Measurements from ENCODE around the gene GINS2.

The GINS2 gene

DNA sequence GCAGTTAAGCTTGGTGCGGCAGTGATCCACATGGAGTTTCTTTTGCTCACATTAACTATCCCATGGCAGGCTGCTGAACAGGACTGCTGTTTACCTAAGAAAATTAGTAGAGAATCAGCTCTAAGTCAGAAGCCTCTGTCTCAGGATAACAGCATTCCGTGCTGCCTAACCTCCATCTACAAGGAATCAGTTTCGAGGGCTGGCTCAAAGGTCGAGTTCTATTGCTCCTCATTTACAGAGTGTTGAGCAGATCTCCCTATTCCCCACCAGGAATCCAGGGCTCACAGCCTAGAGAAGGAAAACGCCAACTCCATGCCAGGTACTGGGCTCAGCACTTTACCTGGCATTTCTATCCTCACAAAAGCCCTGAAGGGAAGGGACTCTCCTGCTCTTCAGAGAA, 9.9 kb downstream of the GINS2 start:
- Histone ChIP-seq H3K9me2 (ENCODE audit: low read depth, low read length) (no peaks in the 10 kb centered on the region), H3K4me2 (ENCODE audit: low read length) (no peak overlapping the region), H3K79me2 (ENCODE audit: insufficient read depth, low read length) (no peaks in the 10 kb centered on the region; the same call in 1 of the 2 replicates), H3K27ac (ENCODE audit: low read depth, low read length, poor library complexity, severe bottlenecking) (no peak overlapping the region), H3K36me3 (ENCODE audit: insufficient read depth, low read length) (peaks cover 99% of the 10 kb centered on the region), H3K27me3 (ENCODE audit: insufficient read depth, low read length) (no peaks in the 10 kb centered on the region), H4K20me1 (ENCODE audit: insufficient read depth, low read length) (no peaks in the 10 kb centered on the region), H3K9ac (ENCODE audit: low read length) (no peak overlapping the region), H3F3A (ENCODE audit: insufficient read depth, low read length) (no peaks in the 10 kb centered on the region), H3K4me1 (ENCODE audit: insufficient read depth, low read length, severe bottlenecking) (no peaks in the 10 kb centered on the region), H2AFZ (ENCODE audit: low read length) (no peak overlapping the region), H3K9me3 (ENCODE audit: low read length) (no peaks in the 10 kb centered on the region), H3K4me3 (ENCODE audit: low read depth, low read length, poor library complexity, severe bottlenecking) (no peak overlapping the region)
- TF ChIP-seq, protein P1, sequence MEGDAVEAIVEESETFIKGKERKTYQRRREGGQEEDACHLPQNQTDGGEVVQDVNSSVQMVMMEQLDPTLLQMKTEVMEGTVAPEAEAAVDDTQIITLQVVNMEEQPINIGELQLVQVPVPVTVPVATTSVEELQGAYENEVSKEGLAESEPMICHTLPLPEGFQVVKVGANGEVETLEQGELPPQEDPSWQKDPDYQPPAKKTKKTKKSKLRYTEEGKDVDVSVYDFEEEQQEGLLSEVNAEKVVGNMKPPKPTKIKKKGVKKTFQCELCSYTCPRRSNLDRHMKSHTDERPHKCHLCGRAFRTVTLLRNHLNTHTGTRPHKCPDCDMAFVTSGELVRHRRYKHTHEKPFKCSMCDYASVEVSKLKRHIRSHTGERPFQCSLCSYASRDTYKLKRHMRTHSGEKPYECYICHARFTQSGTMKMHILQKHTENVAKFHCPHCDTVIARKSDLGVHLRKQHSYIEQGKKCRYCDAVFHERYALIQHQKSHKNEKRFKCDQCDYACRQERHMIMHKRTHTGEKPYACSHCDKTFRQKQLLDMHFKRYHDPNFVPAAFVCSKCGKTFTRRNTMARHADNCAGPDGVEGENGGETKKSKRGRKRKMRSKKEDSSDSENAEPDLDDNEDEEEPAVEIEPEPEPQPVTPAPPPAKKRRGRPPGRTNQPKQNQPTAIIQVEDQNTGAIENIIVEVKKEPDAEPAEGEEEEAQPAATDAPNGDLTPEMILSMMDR (IDR thresholded peaks at IDR 0.05; ENCODE audit: low read length) = no peak
- no peak for TF ChIP-seq EZH2 (IDR thresholded peaks at IDR 0.05; ENCODE audit: borderline replicate concordance, low read length)

DNA sequence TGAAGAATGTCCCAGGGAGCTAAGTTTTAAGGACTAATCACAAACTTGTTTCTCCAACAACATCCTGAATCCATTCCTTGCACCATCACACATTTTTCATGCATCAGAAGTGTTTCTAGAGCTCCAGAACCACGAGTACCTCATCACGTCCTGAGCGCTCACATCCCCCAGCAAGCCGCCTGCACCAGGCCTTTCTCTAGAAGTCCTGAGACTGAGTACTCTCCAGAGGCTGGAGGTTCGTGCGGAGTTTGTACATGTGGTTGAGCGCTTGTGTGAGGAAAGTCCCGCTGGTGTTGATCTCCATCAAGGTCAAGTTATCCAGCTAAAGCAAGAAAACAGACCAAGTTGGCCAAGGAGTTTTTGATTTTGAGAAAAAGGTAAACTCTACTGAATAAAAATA, 10.7 kb downstream of the GINS2 start:
- Histone ChIP-seq H3K9me3 (ENCODE audit: low read length) (no peaks in the 10 kb centered on the region), H3K27me3 (ENCODE audit: insufficient read depth, low read length) (no peaks in the 10 kb centered on the region), H3K27ac (ENCODE audit: low read depth, low read length, poor library complexity, severe bottlenecking) (no peak overlapping the region), H3F3A (ENCODE audit: insufficient read depth, low read length) (no peaks in the 10 kb centered on the region), H2AFZ (ENCODE audit: low read length) (no peak overlapping the region), H3K36me3 (ENCODE audit: insufficient read depth, low read length) (peaks cover 99% of the 10 kb centered on the region), H3K4me2 (ENCODE audit: low read length) (no peak overlapping the region), H3K4me1 (ENCODE audit: insufficient read depth, low read length, severe bottlenecking) (no peaks in the 10 kb centered on the region), H3K9ac (ENCODE audit: low read length) (no peak overlapping the region), H4K20me1 (ENCODE audit: insufficient read depth, low read length) (no peaks in the 10 kb centered on the region), H3K9me2 (ENCODE audit: low read depth, low read length) (no peaks in the 10 kb centered on the region), H3K4me3 (ENCODE audit: low read depth, low read length, poor library complexity, severe bottlenecking) (no peak overlapping the region), H3K79me2 (ENCODE audit: insufficient read depth, low read length) (no peaks in the 10 kb centered on the region; the same call in 1 of the 2 replicates)
- TF ChIP-seq, protein P1 (IDR thresholded peaks at IDR 0.05; ENCODE audit: low read length) = no peak
- TF ChIP-seq EZH2 (IDR thresholded peaks at IDR 0.05; ENCODE audit: borderline replicate concordance, low read length) = no peak

DNA sequence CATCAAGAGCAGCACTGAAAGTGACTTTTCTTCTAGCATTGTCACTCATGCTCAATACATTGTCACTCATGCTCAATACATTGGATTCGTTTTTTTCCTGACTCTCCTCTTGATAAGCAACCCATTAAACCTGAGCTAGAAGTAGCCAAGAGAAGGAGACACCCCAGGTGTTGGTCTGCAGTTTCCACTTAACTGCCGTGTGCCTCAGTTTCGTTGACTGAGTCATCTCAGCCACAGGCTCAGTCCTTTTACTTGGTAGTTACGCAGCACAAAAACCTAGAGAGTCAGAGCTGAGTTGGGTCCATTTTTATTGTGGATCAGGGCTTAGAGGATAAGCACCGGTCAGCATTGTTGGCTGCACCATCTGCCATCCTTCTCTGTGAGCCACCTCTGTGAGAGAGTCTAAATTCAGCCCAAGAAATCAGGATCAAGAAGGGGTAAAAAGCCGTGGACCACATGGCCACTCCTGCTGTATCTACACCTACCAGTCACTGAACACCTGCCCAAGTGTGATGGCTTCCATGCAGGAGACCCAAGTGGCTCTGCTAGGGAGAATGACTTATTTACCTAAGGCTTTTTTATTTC, 11.3 kb downstream of the GINS2 start:
- H3K27me3 ChIP-seq (ENCODE audit: insufficient read depth, low read length) = no peaks in the 10 kb centered on the region
- no peak overlapping the region for H3K27ac ChIP-seq (ENCODE audit: low read depth, low read length, poor library complexity, severe bottlenecking)
- H2AFZ ChIP-seq (ENCODE audit: low read length) = no peak overlapping the region
- H3K79me2 ChIP-seq (ENCODE audit: insufficient read depth, low read length) = no peaks in the 10 kb centered on the region
- no peaks in the 10 kb centered on the region for H3K9me3 ChIP-seq (ENCODE audit: low read length)
- H3K4me1 ChIP-seq (ENCODE audit: insufficient read depth, low read length, severe bottlenecking) = no peaks in the 10 kb centered on the region
- no peak overlapping the region for H3K4me2 ChIP-seq (ENCODE audit: low read length)
- no peaks in the 10 kb centered on the region for H3K9me2 ChIP-seq (ENCODE audit: low read depth, low read length)
- no peak overlapping the region for H3K9ac ChIP-seq (ENCODE audit: low read length)
- H4K20me1 ChIP-seq (ENCODE audit: insufficient read depth, low read length) = no peaks in the 10 kb centered on the region
- no peaks in the 10 kb centered on the region for H3F3A ChIP-seq (ENCODE audit: insufficient read depth, low read length)
- TF ChIP-seq, protein P1 (IDR thresholded peaks at IDR 0.05; ENCODE audit: low read length) = no peak
- TF ChIP-seq EZH2 (IDR thresholded peaks at IDR 0.05; ENCODE audit: borderline replicate concordance, low read length) = no peak
- peaks cover 99% of the 10 kb centered on the region for H3K36me3 ChIP-seq (ENCODE audit: insufficient read depth, low read length)
- H3K4me3 ChIP-seq (ENCODE audit: low read depth, low read length, poor library complexity, severe bottlenecking) = no peak overlapping the region

Measured in OCI-LY1 (cell line).